ENCODE results near the gene MAP6D1.

DNA sequence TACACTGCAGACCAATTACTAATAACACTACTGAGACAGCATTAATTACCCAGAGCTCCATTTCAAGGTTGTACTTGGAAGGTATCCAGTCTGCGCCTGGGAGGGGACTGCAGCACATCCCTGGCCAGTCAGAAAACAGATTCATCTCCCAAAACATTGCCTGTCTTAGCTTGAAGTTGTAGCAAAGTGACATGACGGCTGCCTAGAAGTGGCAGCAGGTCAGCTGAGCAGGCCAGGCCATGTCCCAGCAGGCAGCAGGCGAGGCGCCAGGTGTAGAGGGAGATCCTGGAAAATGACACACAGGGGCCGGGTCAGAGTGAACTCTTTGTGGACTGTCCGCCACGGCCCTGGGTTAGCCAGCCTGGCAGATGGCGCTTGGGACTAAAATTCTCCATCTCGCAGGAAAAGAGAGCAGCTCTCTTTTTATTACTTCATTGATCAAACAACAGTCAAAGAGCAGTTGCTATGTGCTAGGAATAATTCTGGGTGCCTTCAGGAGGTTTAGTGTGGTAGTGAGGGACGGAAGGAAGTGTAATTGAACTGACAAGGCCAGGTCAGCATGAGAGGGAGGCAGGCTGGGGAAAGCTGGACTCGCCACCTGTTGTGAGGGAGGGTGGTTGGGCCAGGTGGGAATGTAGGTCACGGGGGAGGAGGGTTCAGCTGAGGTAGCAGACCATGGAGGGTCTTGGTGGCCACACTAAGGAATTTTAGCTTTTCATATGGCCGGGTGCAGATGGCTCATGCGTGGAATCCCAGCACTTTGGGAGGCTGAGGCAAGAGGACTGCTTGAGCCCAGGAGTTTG is 1.3 kb upstream of the MAP6D1 start:
- no peak for TF ChIP-seq YY1 (tag by site-specific recombination; IDR thresholded peaks at IDR 0.05)
- TF ChIP-seq, protein P1, sequence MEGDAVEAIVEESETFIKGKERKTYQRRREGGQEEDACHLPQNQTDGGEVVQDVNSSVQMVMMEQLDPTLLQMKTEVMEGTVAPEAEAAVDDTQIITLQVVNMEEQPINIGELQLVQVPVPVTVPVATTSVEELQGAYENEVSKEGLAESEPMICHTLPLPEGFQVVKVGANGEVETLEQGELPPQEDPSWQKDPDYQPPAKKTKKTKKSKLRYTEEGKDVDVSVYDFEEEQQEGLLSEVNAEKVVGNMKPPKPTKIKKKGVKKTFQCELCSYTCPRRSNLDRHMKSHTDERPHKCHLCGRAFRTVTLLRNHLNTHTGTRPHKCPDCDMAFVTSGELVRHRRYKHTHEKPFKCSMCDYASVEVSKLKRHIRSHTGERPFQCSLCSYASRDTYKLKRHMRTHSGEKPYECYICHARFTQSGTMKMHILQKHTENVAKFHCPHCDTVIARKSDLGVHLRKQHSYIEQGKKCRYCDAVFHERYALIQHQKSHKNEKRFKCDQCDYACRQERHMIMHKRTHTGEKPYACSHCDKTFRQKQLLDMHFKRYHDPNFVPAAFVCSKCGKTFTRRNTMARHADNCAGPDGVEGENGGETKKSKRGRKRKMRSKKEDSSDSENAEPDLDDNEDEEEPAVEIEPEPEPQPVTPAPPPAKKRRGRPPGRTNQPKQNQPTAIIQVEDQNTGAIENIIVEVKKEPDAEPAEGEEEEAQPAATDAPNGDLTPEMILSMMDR (tag by site-specific recombination; IDR thresholded peaks at IDR 0.05): no peak
- TF ChIP-seq ZNF830 (tag by site-specific recombination; IDR thresholded peaks at IDR 0.05; ENCODE audit: low read depth): no peak
- TF ChIP-seq ZNF274 (IDR thresholded peaks at IDR 0.05; ENCODE audit: low read length): no peak
- TF ChIP-seq ZNF274 (tag by site-specific recombination; IDR thresholded peaks at IDR 0.05; ENCODE audit: borderline replicate concordance): no peak
- TF ChIP-seq, protein P2, sequence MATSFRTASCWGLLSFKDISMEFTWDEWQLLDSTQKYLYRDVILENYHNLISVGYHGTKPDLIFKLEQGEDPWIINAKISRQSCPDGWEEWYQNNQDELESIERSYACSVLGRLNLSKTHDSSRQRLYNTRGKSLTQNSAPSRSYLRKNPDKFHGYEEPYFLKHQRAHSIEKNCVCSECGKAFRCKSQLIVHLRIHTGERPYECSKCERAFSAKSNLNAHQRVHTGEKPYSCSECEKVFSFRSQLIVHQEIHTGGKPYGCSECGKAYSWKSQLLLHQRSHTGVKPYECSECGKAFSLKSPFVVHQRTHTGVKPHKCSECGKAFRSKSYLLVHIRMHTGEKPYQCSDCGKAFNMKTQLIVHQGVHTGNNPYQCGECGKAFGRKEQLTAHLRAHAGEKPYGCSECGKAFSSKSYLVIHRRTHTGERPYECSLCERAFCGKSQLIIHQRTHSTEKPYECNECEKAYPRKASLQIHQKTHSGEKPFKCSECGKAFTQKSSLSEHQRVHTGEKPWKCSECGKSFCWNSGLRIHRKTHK (tag by site-specific recombination; IDR thresholded peaks at IDR 0.05): no peak
- TF ChIP-seq SCRT1 (tag by site-specific recombination; IDR thresholded peaks at IDR 0.05; ENCODE audit: borderline replicate concordance): no peak
- TF ChIP-seq, protein P3, sequence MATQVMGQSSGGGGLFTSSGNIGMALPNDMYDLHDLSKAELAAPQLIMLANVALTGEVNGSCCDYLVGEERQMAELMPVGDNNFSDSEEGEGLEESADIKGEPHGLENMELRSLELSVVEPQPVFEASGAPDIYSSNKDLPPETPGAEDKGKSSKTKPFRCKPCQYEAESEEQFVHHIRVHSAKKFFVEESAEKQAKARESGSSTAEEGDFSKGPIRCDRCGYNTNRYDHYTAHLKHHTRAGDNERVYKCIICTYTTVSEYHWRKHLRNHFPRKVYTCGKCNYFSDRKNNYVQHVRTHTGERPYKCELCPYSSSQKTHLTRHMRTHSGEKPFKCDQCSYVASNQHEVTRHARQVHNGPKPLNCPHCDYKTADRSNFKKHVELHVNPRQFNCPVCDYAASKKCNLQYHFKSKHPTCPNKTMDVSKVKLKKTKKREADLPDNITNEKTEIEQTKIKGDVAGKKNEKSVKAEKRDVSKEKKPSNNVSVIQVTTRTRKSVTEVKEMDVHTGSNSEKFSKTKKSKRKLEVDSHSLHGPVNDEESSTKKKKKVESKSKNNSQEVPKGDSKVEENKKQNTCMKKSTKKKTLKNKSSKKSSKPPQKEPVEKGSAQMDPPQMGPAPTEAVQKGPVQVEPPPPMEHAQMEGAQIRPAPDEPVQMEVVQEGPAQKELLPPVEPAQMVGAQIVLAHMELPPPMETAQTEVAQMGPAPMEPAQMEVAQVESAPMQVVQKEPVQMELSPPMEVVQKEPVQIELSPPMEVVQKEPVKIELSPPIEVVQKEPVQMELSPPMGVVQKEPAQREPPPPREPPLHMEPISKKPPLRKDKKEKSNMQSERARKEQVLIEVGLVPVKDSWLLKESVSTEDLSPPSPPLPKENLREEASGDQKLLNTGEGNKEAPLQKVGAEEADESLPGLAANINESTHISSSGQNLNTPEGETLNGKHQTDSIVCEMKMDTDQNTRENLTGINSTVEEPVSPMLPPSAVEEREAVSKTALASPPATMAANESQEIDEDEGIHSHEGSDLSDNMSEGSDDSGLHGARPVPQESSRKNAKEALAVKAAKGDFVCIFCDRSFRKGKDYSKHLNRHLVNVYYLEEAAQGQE (tag by site-specific recombination; IDR thresholded peaks at IDR 0.05): no peak
- TF ChIP-seq ZNF558 (tag by site-specific recombination; IDR thresholded peaks at IDR 0.05): no peak
- TF ChIP-seq, protein P4, sequence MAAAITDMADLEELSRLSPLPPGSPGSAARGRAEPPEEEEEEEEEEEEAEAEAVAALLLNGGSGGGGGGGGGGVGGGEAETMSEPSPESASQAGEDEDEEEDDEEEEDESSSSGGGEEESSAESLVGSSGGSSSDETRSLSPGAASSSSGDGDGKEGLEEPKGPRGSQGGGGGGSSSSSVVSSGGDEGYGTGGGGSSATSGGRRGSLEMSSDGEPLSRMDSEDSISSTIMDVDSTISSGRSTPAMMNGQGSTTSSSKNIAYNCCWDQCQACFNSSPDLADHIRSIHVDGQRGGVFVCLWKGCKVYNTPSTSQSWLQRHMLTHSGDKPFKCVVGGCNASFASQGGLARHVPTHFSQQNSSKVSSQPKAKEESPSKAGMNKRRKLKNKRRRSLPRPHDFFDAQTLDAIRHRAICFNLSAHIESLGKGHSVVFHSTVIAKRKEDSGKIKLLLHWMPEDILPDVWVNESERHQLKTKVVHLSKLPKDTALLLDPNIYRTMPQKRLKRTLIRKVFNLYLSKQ (tag by site-specific recombination; IDR thresholded peaks at IDR 0.05; ENCODE audit: borderline replicate concordance): no peak
- TF ChIP-seq, protein P5, sequence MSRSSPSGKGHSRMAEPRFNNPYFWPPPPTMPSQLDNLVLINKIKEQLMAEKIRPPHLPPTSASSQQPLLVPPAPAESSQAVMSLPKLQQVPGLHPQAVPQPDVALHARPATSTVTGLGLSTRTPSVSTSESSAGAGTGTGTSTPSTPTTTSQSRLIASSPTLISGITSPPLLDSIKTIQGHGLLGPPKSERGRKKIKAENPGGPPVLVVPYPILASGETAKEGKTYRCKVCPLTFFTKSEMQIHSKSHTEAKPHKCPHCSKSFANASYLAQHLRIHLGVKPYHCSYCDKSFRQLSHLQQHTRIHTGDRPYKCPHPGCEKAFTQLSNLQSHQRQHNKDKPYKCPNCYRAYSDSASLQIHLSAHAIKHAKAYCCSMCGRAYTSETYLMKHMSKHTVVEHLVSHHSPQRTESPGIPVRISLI (tag by site-specific recombination; IDR thresholded peaks at IDR 0.05): no peak
- TF ChIP-seq ZNF10 (tag by site-specific recombination; IDR thresholded peaks at IDR 0.05): no peak
- no peak for TF ChIP-seq TCF7L2 (IDR thresholded peaks at IDR 0.05; ENCODE audit: borderline replicate concordance, low read depth, low read length)
- no peak for TF ChIP-seq ZNF214 (tag by site-specific recombination; IDR thresholded peaks at IDR 0.05; ENCODE audit: borderline replicate concordance)

All from HEK293 (cell line).